K562 (cell line): Measurements from ENCODE around the gene SELPLG.
A peak's percentile ranks its signal among the peaks of the same experiment; 100 is the strongest.

Experiments
- CTCF ChIP-seq, 3 experiments: IDR thresholded peaks in 2 of 3; conservative IDR thresholded peaks in 1 of 3; 2 replicates each; pipeline ENCODE4 v1.5.1; 2011 to 2012; ENCODE audit warnings: low read length in 3 of 3, mild to moderate bottlenecking in 3 of 3, control low read depth in 2 of 3, improper control_type of control experiment in 1 of 3, inconsistent platforms in 1 of 3, low read depth in 1 of 3, mixed read lengths in 1 of 3, moderate library complexity in 1 of 3; ENCODE audit not compliant: insufficient read depth in 2 of 3
- ESRRA ChIP-seq: fragments of 450-650 bp; IDR thresholded peaks from 2 replicates; pipeline ENCODE4 v1.6.1; 2014; ENCODE audit warnings: low read depth, mild to moderate bottlenecking, moderate library complexity, borderline replicate concordance
- FOXP4 ChIP-seq: sonication (generic); formaldehyde crosslinking; IDR thresholded peaks from 2 replicates; pipeline ENCODE4 v1.8.0; 2022; ENCODE audit warnings: mild to moderate bottlenecking, missing genetic modification reagents, borderline replicate concordance
- NR2C2 ChIP-seq, 2 experiments: fragments of 200-800 bp in 1 of 2; sonication (Bioruptor generic) in 1 of 2; sonication (generic) in 1 of 2; formaldehyde crosslinking in 1 of 2; IDR thresholded peaks; 2 replicates each; pipeline versions ENCODE4 v1.6.1 to v1.8.0; 2016 to 2022; ENCODE audit warnings: mild to moderate bottlenecking in 1 of 2, missing compliant biosample characterization in 1 of 2, missing genetic modification characterization in 1 of 2, missing genetic modification reagents in 1 of 2
- PHF21A ChIP-seq: fragments of 450-650 bp; IDR thresholded peaks from 2 replicates; pipeline ENCODE4 v1.6.1; 2017; ENCODE audit warnings: low read depth, borderline replicate concordance
- SMARCA4 ChIP-seq: fragments of 450-650 bp; IDR thresholded peaks from 2 replicates; pipeline ENCODE4 v1.6.1; 2016
- SREBF2 ChIP-seq: sonication (generic); formaldehyde crosslinking; IDR thresholded peaks from 2 replicates; pipeline ENCODE4 v1.4.0; 2020; ENCODE audit warnings: mild to moderate bottlenecking, missing genetic modification reagents
- THRA ChIP-seq: fragments of 450-650 bp; IDR thresholded peaks from 2 replicates; pipeline ENCODE4 v1.6.1; 2017; ENCODE audit warnings: mild to moderate bottlenecking, moderate library complexity
- YY1 ChIP-seq, 3 experiments: IDR thresholded peaks; 2 replicates each; pipeline ENCODE4 v1.6.1; 2011; ENCODE audit warnings: low read length in 2 of 3, mild to moderate bottlenecking in 2 of 3, moderate library complexity in 2 of 3, borderline replicate concordance in 1 of 3, control low read depth in 1 of 3, low read depth in 1 of 3; ENCODE audit not compliant: insufficient read depth in 3 of 3, insufficient replicate concordance in 2 of 3, control insufficient read depth in 1 of 3, insufficient read length in 1 of 3; ENCODE audit errors: extremely low read depth in 1 of 3
- ZNF121 ChIP-seq: sonication (generic); formaldehyde crosslinking; conservative IDR thresholded peaks from 2 replicates; pipeline ENCODE4 v1.8.0; 2022; ENCODE audit warnings: missing genetic modification reagents

GRCh38 chr12:108609537-108610335, 24.0 kb downstream of the SELPLG start:
- TF ChIP-seq PHF21A = no peak
- no peak for TF ChIP-seq NR2C2 (CRISPR knock-in tag; IDR thresholded peaks at IDR 0.05)
- no peak for TF ChIP-seq NR2C2 (tag; IDR thresholded peaks at IDR 0.05)
- no peak for TF ChIP-seq SREBF2 (CRISPR knock-in tag)
- TF ChIP-seq YY1 (IDR thresholded peaks at IDR 0.05; ENCODE audit: borderline replicate concordance in 1 of 3, control insufficient read depth in 1 of 3, extremely low read depth in 1 of 3, insufficient read depth in 3 of 3, insufficient read length in 1 of 3, insufficient replicate concordance in 2 of 3, low read depth in 1 of 3, low read length in 2 of 3) = no peak
- TF ChIP-seq THRA = no peak
- TF ChIP-seq ZNF121 (CRISPR knock-in tag) = no peak
- TF ChIP-seq CTCF (IDR thresholded peaks at IDR 0.05 in 2 of 3, conservative IDR thresholded peaks at IDR 0.05 in 1 of 3; ENCODE audit: insufficient read depth in 2 of 3, low read depth in 1 of 3, low read length in 3 of 3) = no peak
- peak; percentile 82 for TF ChIP-seq ESRRA
- TF ChIP-seq FOXP4 = no peak
- TF ChIP-seq SMARCA4 = no peak
